K562 (cell line): ENCODE data around the gene CNOT2. TPM values are rescaled to one million over a fixed set of nuclear protein-coding genes. Genes with fewer than 3 reads are reported as not detected.

ENCODE experiments used
- ATAC-seq: fragments of 200-7000 bp; cut with Tn5 transposase; 3 replicates; pipeline ENCODE4 v1.9.1; 2020; ENCODE audit warnings: moderate library complexity
- BruUV-seq: library from RNA; stranded (reverse); fragments of 400-500 nt; replicated peaks from 2 replicates; lab custom pipeline; 2021; lab: Mats Ljungman, UMichigan
- CTCF ChIA-PET: fragments of 300-600 bp; formaldehyde crosslinking; extraction: SDS; loops from one replicate; lab custom pipeline; 2021; ENCODE audit warnings: low intra/inter-chr PET ratio; lab: Yijun Ruan, JAX
- POLR2A ChIA-PET: fragments of 300-600, 350-650 bp; sonication (Branson Sonifier 250); formaldehyde crosslinking; extraction: SDS; loops from one replicate; lab custom pipeline; 2021; ENCODE audit warnings: antibody characterized with exemption, inconsistent platforms; lab: Yijun Ruan, JAX
- DNase-seq, 4 experiments: peaks; one replicate each; pipeline versions ENCODE4 v3.0.0 to v3.0.0-alpha.2; 2011 to 2018; ENCODE audit warnings: low spot score in 3 of 4, mixed read lengths in 3 of 4; ENCODE audit errors: extremely low read depth in 1 of 4
- FAIRE-seq: peaks from 2 replicates; lab custom pipeline; 2011; peaks lifted over from hg19 to GRCh38; lab: Jason Lieb, UNC
- H2AFZ ChIP-seq: 2 replicates; pipeline ENCODE4 v1.6.0; 2011; ENCODE audit warnings: low read depth, low read length, control low read depth, inconsistent platforms
- H3K27ac ChIP-seq: fragments of 200-600 bp; 3 replicates; pipeline ENCODE4 v1.8.0; 2011; ENCODE audit warnings: low read depth, mild to moderate bottlenecking, control low read depth, inconsistent platforms, low read length, moderate library complexity, mixed read lengths; ENCODE audit errors: extremely low read depth
- H3K27me3 ChIP-seq, 2 experiments: fragments of 300-600 bp in 1 of 2; 2 replicates in 1 of 2; 3 replicates in 1 of 2; pipeline versions ENCODE4 v1.6.0 to v1.8.0; 2011; ENCODE audit warnings: inconsistent platforms in 2 of 2, low read length in 2 of 2, mild to moderate bottlenecking in 1 of 2, mixed read lengths in 1 of 2, moderate library complexity in 1 of 2; ENCODE audit not compliant: control insufficient read depth in 2 of 2, insufficient read depth in 2 of 2
- H3K36me3 ChIP-seq: fragments of 300-600 bp; 3 replicates; pipeline ENCODE4 v1.8.0; 2011; ENCODE audit warnings: mild to moderate bottlenecking, low read length, inconsistent platforms; ENCODE audit not compliant: control insufficient read depth, insufficient read depth
- H3K4me1 ChIP-seq, 2 experiments: fragments of 200-600 bp in 1 of 2; replicated peaks in 1 of 2; 2 replicates in 1 of 2; 3 replicates in 1 of 2; pipeline versions ENCODE4 v1.5.1 to v1.8.0; 2011; ENCODE audit warnings: inconsistent platforms in 2 of 2, low read length in 2 of 2, mild to moderate bottlenecking in 1 of 2, mixed read lengths in 1 of 2, moderate library complexity in 1 of 2; ENCODE audit not compliant: control insufficient read depth in 2 of 2, insufficient read depth in 2 of 2
- H3K4me2 ChIP-seq: 2 replicates; pipeline ENCODE4 v1.6.1; 2011; ENCODE audit warnings: low read length, control low read depth, inconsistent platforms, mixed read lengths; ENCODE audit not compliant: insufficient read depth
- H3K4me3 ChIP-seq: fragments of 200-600 bp; sonication (generic), shearing (Covaris generic); 2 replicates; pipeline ENCODE4 v1.5.1; 2016; ENCODE audit warnings: control low read depth, inconsistent platforms
- H3K79me2 ChIP-seq: fragments of 200-600 bp; 3 replicates; pipeline ENCODE4 v1.8.0; 2011; ENCODE audit warnings: low read length, inconsistent platforms; ENCODE audit not compliant: control insufficient read depth, insufficient read depth
- H3K9ac ChIP-seq, 2 experiments: 2 replicates each; pipeline versions ENCODE4 v1.6.0 to v1.6.1; 2011; ENCODE audit warnings: low read depth in 2 of 2, low read length in 2 of 2, control low read depth in 1 of 2, inconsistent platforms in 1 of 2, mild to moderate bottlenecking in 1 of 2, mixed read lengths in 1 of 2; ENCODE audit not compliant: insufficient read depth in 1 of 2
- H3K9me1 ChIP-seq: one replicate; pipeline ENCODE4 v1.6.0; 2011; ENCODE audit warnings: inconsistent platforms, mild to moderate bottlenecking, low read length, moderate library complexity; ENCODE audit not compliant: control insufficient read depth, insufficient read depth
- H3K9me3 ChIP-seq: replicated peaks from 2 replicates; pipeline ENCODE4 v1.5.1; 2011; ENCODE audit warnings: low read depth, low read length, inconsistent platforms; ENCODE audit not compliant: control insufficient read depth, insufficient read depth
- H4K20me1 ChIP-seq: replicated peaks from 2 replicates; pipeline ENCODE4 v1.6.1; 2011; ENCODE audit warnings: low read length, inconsistent platforms, mixed read lengths; ENCODE audit not compliant: control insufficient read depth, insufficient read depth
- CEBPB ChIP-seq: fragments of 450-650 bp; IDR thresholded peaks from 2 replicates; pipeline ENCODE4 v1.6.1; 2016; ENCODE audit warnings: missing genetic modification characterization, missing compliant biosample characterization
- HNRNPH1 ChIP-seq: fragments of 200-400 bp; formaldehyde crosslinking; optimal IDR thresholded peaks from 2 replicates; pipeline ENCODE3; 2017; ENCODE audit warnings: low read depth, mild to moderate bottlenecking, low read length, moderate library complexity
- KDM4B ChIP-seq, 2 experiments: fragments of 450-650 bp in 1 of 2; sonication (generic) in 1 of 2; IDR thresholded peaks; 2 replicates each; pipeline ENCODE4 v1.6.1; 2016 to 2017; ENCODE audit warnings: borderline replicate concordance in 2 of 2, antibody characterized with exemption in 1 of 2, low read depth in 1 of 2, mild to moderate bottlenecking in 1 of 2
- PYGO2 ChIP-seq: fragments of 450-650 bp; IDR thresholded peaks from 2 replicates; pipeline ENCODE4 v1.6.1; 2016; ENCODE audit warnings: mild to moderate bottlenecking, missing genetic modification characterization, moderate library complexity, missing compliant biosample characterization
- REST ChIP-seq, 2 experiments: fragments of 450-650 bp; formaldehyde crosslinking in 1 of 2; IDR thresholded peaks; 2 replicates each; pipeline versions ENCODE4 v1.4.0 to v1.6.1; 2014 to 2020; ENCODE audit warnings: mild to moderate bottlenecking in 2 of 2, borderline replicate concordance in 1 of 2, low read depth in 1 of 2
- ZNF695 ChIP-seq: fragments of 450-650 bp; formaldehyde crosslinking; IDR thresholded peaks from 2 replicates; pipeline ENCODE4 v1.4.0; 2020; ENCODE audit warnings: mild to moderate bottlenecking, moderate library complexity
- WGBS: fragments of 100-300 bp; shearing (Covaris generic); methylation state at CpG from one replicate; pipeline ENCODE4 v1.1.6; 2016; ENCODE audit warnings: low coverage, mixed read lengths; ENCODE audit not compliant: insufficient coverage; ENCODE audit errors: missing lambda C conversion rate; 5-methylcytosine and 5-hydroxymethylcytosine counted together
- in situ Hi-C: fragments of 300-500 bp; cut with MboI; formaldehyde crosslinking; loops from 4 replicates; pipeline ENCODE4 v1.15.0; 2018; ENCODE audit warnings: inconsistent platforms, mixed read lengths
- intact Hi-C: fragments of 100-400 bp; cut with micrococcal nuclease; formaldehyde crosslinking; loops from 2 replicates; pipeline ENCODE4 v1.14.2; 2022
- polyA plus RNA-seq, 8 experiments: library from polyadenylated mRNA; depleted of rRNA in 4 of 8; stranded (reverse) in 5 of 8; unstranded in 3 of 8; fragments of >200 nt; fragmentation: Nextera tagmentation in 2 of 8; fragmentation: Illumina TruSeq in 1 of 8; extraction: Ambion mirVana in 2 of 8; extraction: Trizol in 1 of 8; gene quantifications; 2 replicates each; pipeline versions ENCODE4 v1.2.1 to v1.2.3, GENCODE V29; 2011 to 2014; ENCODE audit warnings: inconsistent platforms in 1 of 8, missing spikeins in 1 of 8
- total RNA-seq, 7 experiments: library from RNA; depleted of rRNA in 6 of 7; stranded (reverse); fragments of >200 nt in 6 of 7; fragmentation: Illumina TruSeq in 2 of 7; extraction: Trizol in 2 of 7; gene quantifications; 2 replicates each; pipeline versions ENCODE4 v1.2.1 to v1.2.3, GENCODE V29; 2011 to 2021; ENCODE audit warnings: low replicate concordance in 1 of 7
- TF ChIP-seq, protein P1 (sequence below), 2 experiments: fragments of 450-650 bp; IDR thresholded peaks; 2 replicates each; pipeline ENCODE4 v1.6.1; 2018; ENCODE audit warnings: mild to moderate bottlenecking in 2 of 2, low read depth in 1 of 2; ENCODE audit not compliant: partially characterized antibody in 2 of 2

CNOT2 gene
- total and polyA plus RNA-seq, 9 of the 15 experiments (the other 6 are each of a cell fraction or from before 2014, with no cell fraction given): 43.6 to 119 (median 84.4) TPM

- H4K20me1 ChIP-seq: no peaks in the 10 kb centered on the region
- in situ Hi-C loops (no loop called here), intact Hi-C loops (no loop called here)
- H3K9me1 ChIP-seq: no peaks in the 10 kb centered on the region
- TF ChIP-seq, protein P1, sequence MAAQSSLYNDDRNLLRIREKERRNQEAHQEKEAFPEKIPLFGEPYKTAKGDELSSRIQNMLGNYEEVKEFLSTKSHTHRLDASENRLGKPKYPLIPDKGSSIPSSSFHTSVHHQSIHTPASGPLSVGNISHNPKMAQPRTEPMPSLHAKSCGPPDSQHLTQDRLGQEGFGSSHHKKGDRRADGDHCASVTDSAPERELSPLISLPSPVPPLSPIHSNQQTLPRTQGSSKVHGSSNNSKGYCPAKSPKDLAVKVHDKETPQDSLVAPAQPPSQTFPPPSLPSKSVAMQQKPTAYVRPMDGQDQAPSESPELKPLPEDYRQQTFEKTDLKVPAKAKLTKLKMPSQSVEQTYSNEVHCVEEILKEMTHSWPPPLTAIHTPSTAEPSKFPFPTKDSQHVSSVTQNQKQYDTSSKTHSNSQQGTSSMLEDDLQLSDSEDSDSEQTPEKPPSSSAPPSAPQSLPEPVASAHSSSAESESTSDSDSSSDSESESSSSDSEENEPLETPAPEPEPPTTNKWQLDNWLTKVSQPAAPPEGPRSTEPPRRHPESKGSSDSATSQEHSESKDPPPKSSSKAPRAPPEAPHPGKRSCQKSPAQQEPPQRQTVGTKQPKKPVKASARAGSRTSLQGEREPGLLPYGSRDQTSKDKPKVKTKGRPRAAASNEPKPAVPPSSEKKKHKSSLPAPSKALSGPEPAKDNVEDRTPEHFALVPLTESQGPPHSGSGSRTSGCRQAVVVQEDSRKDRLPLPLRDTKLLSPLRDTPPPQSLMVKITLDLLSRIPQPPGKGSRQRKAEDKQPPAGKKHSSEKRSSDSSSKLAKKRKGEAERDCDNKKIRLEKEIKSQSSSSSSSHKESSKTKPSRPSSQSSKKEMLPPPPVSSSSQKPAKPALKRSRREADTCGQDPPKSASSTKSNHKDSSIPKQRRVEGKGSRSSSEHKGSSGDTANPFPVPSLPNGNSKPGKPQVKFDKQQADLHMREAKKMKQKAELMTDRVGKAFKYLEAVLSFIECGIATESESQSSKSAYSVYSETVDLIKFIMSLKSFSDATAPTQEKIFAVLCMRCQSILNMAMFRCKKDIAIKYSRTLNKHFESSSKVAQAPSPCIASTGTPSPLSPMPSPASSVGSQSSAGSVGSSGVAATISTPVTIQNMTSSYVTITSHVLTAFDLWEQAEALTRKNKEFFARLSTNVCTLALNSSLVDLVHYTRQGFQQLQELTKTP (IDR thresholded peaks at IDR 0.05; ENCODE audit: low read depth in 1 of 2, partially characterized antibody in 2 of 2): no peak
- TF ChIP-seq HNRNPH1: no peak
- TF ChIP-seq PYGO2 (tag): no peak
- no peak for TF ChIP-seq KDM4B (IDR thresholded peaks at IDR 0.05; ENCODE audit: borderline replicate concordance in 2 of 2, low read depth in 1 of 2)
- TF ChIP-seq CEBPB (tag): 0 out of 2 replicates have a peak, but pooled peaks have one; percentile 9
- TF ChIP-seq ZNF695: no peak
- no peak for TF ChIP-seq REST (IDR thresholded peaks at IDR 0.05; ENCODE audit: borderline replicate concordance)
- no peak for TF ChIP-seq REST (CRISPR knock-in tag; IDR thresholded peaks at IDR 0.05; ENCODE audit: low read depth)
- no peaks in the 10 kb centered on the region for H3K4me1 ChIP-seq
- no peaks in the 10 kb centered on the region for H3K36me3 ChIP-seq
- no peak overlapping the region for H3K27ac ChIP-seq
- BruUV-seq: no TSS peak
- H2AFZ ChIP-seq: no peak overlapping the region
- no peaks in the 10 kb centered on the region for H3K9me3 ChIP-seq
- CTCF ChIA-PET: no interaction called here
- WGBS: 40% methylated on average over 2 of the region's 2 CpGs
- POLR2A ChIA-PET: no interaction called here
- no peak overlapping the region for H3K4me2 ChIP-seq
- no peaks in the 10 kb centered on the region for H3K79me2 ChIP-seq
- no peak overlapping the region for H3K9ac ChIP-seq
- FAIRE-seq (no peak), DNase-seq (no peak), ATAC-seq (no peak)
- no peak overlapping the region for H3K4me3 ChIP-seq
- no peaks in the 10 kb centered on the region for H3K27me3 ChIP-seq
Observed at GRCh38 chr12:70230934-70231606, 12.2 kb upstream of the CNOT2 start.
